H1 (cell line): Measurements from ENCODE around the gene RNF111. TPM values are rescaled to one million over a fixed set of nuclear protein-coding genes. Genes with fewer than 3 reads are reported as not detected.

Experiments used
- CTCF ChIA-PET: fragments of 300-600 bp; sonication (Branson Sonifier 250); formaldehyde crosslinking; loops from one replicate; lab custom pipeline; 2021; ENCODE audit not compliant: partially characterized antibody; lab: Charles Lee
- POLR2A ChIA-PET: fragments of 300-600 bp; sonication (Branson Sonifier 250); formaldehyde crosslinking; loops from one replicate; lab custom pipeline; 2021; ENCODE audit warnings: inconsistent platforms; ENCODE audit not compliant: partially characterized antibody; lab: Charles Lee
- DNase-seq, 2 experiments: peaks; one replicate each; pipeline versions ENCODE4 v3.0.0 to v3.0.0-alpha.2; 2010 to 2022; ENCODE audit warnings: low spot score in 2 of 2, low read depth in 1 of 2, mixed read lengths in 1 of 2
- FAIRE-seq: peaks from 2 replicates; lab custom pipeline; 2011; peaks lifted over from hg19 to GRCh38; lab: Jason Lieb, UNC
- H2AFZ ChIP-seq: 2 replicates; pipeline ENCODE4 v1.8.1; 2012; ENCODE audit warnings: low read length, inconsistent platforms
- H2AK5ac ChIP-seq: 2 replicates; pipeline ENCODE4 v1.6.1; 2013; ENCODE audit warnings: low read depth, low read length
- H2BK120ac ChIP-seq: replicated peaks from 2 replicates; pipeline ENCODE3; 2013; ENCODE audit warnings: low read depth, low read length, inconsistent platforms
- H2BK12ac ChIP-seq: 2 replicates; pipeline ENCODE4 v1.6.1; 2013; ENCODE audit warnings: low read depth, low read length
- H2BK15ac ChIP-seq: 2 replicates; pipeline ENCODE4 v1.6.1; 2013; ENCODE audit warnings: low read length
- H2BK20ac ChIP-seq: 2 replicates; pipeline ENCODE4 v1.6.1; 2013; ENCODE audit warnings: low read length
- H2BK5ac ChIP-seq: 2 replicates; pipeline ENCODE4 v1.6.1; 2013; ENCODE audit warnings: low read depth, low read length
- H3K14ac ChIP-seq: 2 replicates; pipeline ENCODE4 v1.6.1; 2013; ENCODE audit warnings: inconsistent platforms; ENCODE audit not compliant: insufficient read length
- H3K18ac ChIP-seq: 2 replicates; pipeline ENCODE4 v1.6.1; 2013; ENCODE audit warnings: low read length; ENCODE audit errors: extremely low read depth
- H3K23ac ChIP-seq: 2 replicates; pipeline ENCODE4 v1.6.1; 2013; ENCODE audit warnings: inconsistent platforms; ENCODE audit not compliant: insufficient read length
- H3K23me2 ChIP-seq: 2 replicates; pipeline ENCODE4 v1.6.1; 2013; ENCODE audit warnings: low read depth, low read length
- H3K27ac ChIP-seq: 2 replicates; pipeline ENCODE4 v1.6.1; 2011; ENCODE audit warnings: low read depth, low read length, inconsistent platforms
- H3K27me3 ChIP-seq, 4 experiments: replicated peaks in 1 of 4; 1 replicate in 1 of 4; 2 replicates in 3 of 4; pipeline versions ENCODE4 v1.6.1 to v1.8.1; 2011 to 2013; ENCODE audit warnings: low read length in 3 of 4, mild to moderate bottlenecking in 3 of 4, inconsistent platforms in 2 of 4, mixed read lengths in 2 of 4, moderate library complexity in 1 of 4; ENCODE audit not compliant: control insufficient read depth in 3 of 4, insufficient read depth in 3 of 4; ENCODE audit errors: extremely low read depth in 1 of 4
- H3K36me3 ChIP-seq, 4 experiments: 2 replicates each; pipeline versions ENCODE4 v1.6.1 to v1.8.1; 2011 to 2013; ENCODE audit warnings: mild to moderate bottlenecking in 4 of 4, low read length in 3 of 4, moderate library complexity in 2 of 4, control low read depth in 1 of 4, inconsistent platforms in 1 of 4; ENCODE audit not compliant: insufficient read depth in 4 of 4, control insufficient read depth in 2 of 4
- H3K4ac ChIP-seq: replicated peaks from 2 replicates; pipeline ENCODE3; 2013; ENCODE audit warnings: low read length, low read depth, mixed read lengths, inconsistent platforms; ENCODE audit not compliant: insufficient read length
- H3K4me1 ChIP-seq, 4 experiments: replicated peaks in 1 of 4; 1 replicate in 1 of 4; 2 replicates in 3 of 4; pipeline versions ENCODE4 v1.6.1 to v1.8.1; 2011 to 2013; ENCODE audit warnings: low read length in 3 of 4, inconsistent platforms in 2 of 4, mixed read lengths in 1 of 4; ENCODE audit not compliant: insufficient read depth in 4 of 4, control insufficient read depth in 3 of 4
- H3K4me2 ChIP-seq, 2 experiments: 2 replicates each; pipeline versions ENCODE4 v1.6.1 to v1.8.1; 2011 to 2013; ENCODE audit warnings: low read depth in 2 of 2, low read length in 2 of 2, control low read depth in 1 of 2, inconsistent platforms in 1 of 2, mild to moderate bottlenecking in 1 of 2; ENCODE audit not compliant: insufficient read depth in 1 of 2
- H3K4me3 ChIP-seq, 4 experiments: fragments of 200-600, 300-600 bp in 1 of 4; sonication (generic), shearing (Covaris generic), sonication (Bioruptor Twin) in 1 of 4; 2 replicates each; pipeline versions ENCODE4 v1.5.1 to v1.8.1; 2011 to 2016; ENCODE audit warnings: low read length in 4 of 4, low read depth in 3 of 4, control low read depth in 2 of 4, inconsistent platforms in 2 of 4, mild to moderate bottlenecking in 2 of 4, mixed read lengths in 1 of 4, moderate library complexity in 1 of 4; ENCODE audit not compliant: insufficient read depth in 2 of 4; ENCODE audit errors: extremely low read depth in 1 of 4
- H3K56ac ChIP-seq: replicated peaks from 2 replicates; pipeline ENCODE3; 2013; ENCODE audit warnings: low read depth, mild to moderate bottlenecking, mixed read lengths, low read length, inconsistent platforms; ENCODE audit not compliant: insufficient read length
- H3K79me1 ChIP-seq: 2 replicates; pipeline ENCODE4 v1.6.1; 2013; ENCODE audit warnings: low read depth, low read length, control low read depth
- H3K79me2 ChIP-seq, 2 experiments: 2 replicates each; pipeline versions ENCODE4 v1.6.1 to v1.8.1; 2012 to 2013; ENCODE audit warnings: low read length in 2 of 2, mild to moderate bottlenecking in 2 of 2, inconsistent platforms in 1 of 2; ENCODE audit not compliant: insufficient read depth in 2 of 2, control insufficient read depth in 1 of 2
- H3K9ac ChIP-seq, 4 experiments: replicated peaks in 1 of 4; 1 replicate in 1 of 4; 2 replicates in 3 of 4; pipeline versions ENCODE4 v1.6.1 to v1.8.1; 2011 to 2013; ENCODE audit warnings: low read depth in 3 of 4, low read length in 3 of 4, control low read depth in 2 of 4, mild to moderate bottlenecking in 2 of 4, moderate library complexity in 2 of 4, inconsistent platforms in 1 of 4; ENCODE audit errors: extremely low read depth in 1 of 4
- H3K9me3 ChIP-seq, 2 experiments: 2 replicates each; pipeline versions ENCODE4 v1.6.1 to v1.8.1; 2012 to 2013; ENCODE audit warnings: mild to moderate bottlenecking in 2 of 2, moderate library complexity in 2 of 2, control low read depth in 1 of 2, inconsistent platforms in 1 of 2, low read depth in 1 of 2, low read length in 1 of 2, mixed read lengths in 1 of 2; ENCODE audit not compliant: insufficient read depth in 2 of 2
- H4K20me1 ChIP-seq, 2 experiments: replicated peaks in 1 of 2; 2 replicates each; pipeline versions ENCODE3 to v1.8.1; 2011 to 2013; ENCODE audit warnings: inconsistent platforms in 2 of 2, low read length in 2 of 2, mild to moderate bottlenecking in 1 of 2; ENCODE audit not compliant: insufficient read depth in 2 of 2, control insufficient read depth in 1 of 2
- H4K5ac ChIP-seq: 2 replicates; pipeline ENCODE4 v1.6.1; 2013; ENCODE audit warnings: low read length, low read depth, mixed read lengths, inconsistent platforms; ENCODE audit not compliant: insufficient read length
- H4K8ac ChIP-seq: 2 replicates; pipeline ENCODE4 v1.8.0; 2013; ENCODE audit warnings: mild to moderate bottlenecking, moderate library complexity, low read length, inconsistent platforms; ENCODE audit not compliant: insufficient read depth; ENCODE audit errors: extremely low read depth
- H4K91ac ChIP-seq: replicated peaks from 2 replicates; pipeline ENCODE3; 2013; ENCODE audit warnings: low read length, mixed read lengths, inconsistent platforms; ENCODE audit not compliant: insufficient read length
- ASH2L ChIP-seq: fragments of 200-600, 300-600 bp; sonication (generic); IDR thresholded peaks from one replicate; pipeline ENCODE4 v1.7.1; 2017; ENCODE audit warnings: low read length
- CBX8 ChIP-seq: fragments of 300-800, 300-1000 bp; sonication (generic); IDR thresholded peaks from 2 replicates; pipeline ENCODE4 v1.7.1; 2016; ENCODE audit warnings: low read depth, low read length, borderline replicate concordance
- CEBPB ChIP-seq: IDR thresholded peaks from 2 replicates; pipeline ENCODE4 v1.6.1; 2012; ENCODE audit warnings: low read depth, low read length
- CHD1 ChIP-seq: IDR thresholded peaks from 2 replicates; pipeline ENCODE4 v1.6.1; 2012; ENCODE audit warnings: low read depth, low read length, improper control_type of control experiment
- EP300 ChIP-seq, 2 experiments: IDR thresholded peaks; 1 replicate in 1 of 2; 2 replicates in 1 of 2; pipeline ENCODE4 v1.6.1; 2011 to 2012; ENCODE audit warnings: low read depth in 2 of 2, low read length in 2 of 2, mild to moderate bottlenecking in 2 of 2, borderline replicate concordance in 1 of 2, inconsistent platforms in 1 of 2, moderate library complexity in 1 of 2
- GABPA ChIP-seq: IDR thresholded peaks from 2 replicates; pipeline ENCODE4 v1.6.1; 2011; ENCODE audit warnings: mild to moderate bottlenecking, low read length, moderate library complexity, borderline replicate concordance; ENCODE audit not compliant: insufficient read depth
- GTF2F1 ChIP-seq: IDR thresholded peaks from 2 replicates; pipeline ENCODE4 v1.6.1; 2012; ENCODE audit warnings: low read depth, low read length, improper control_type of control experiment, borderline replicate concordance
- HDAC2 ChIP-seq, 2 experiments: fragments of 300-600 bp in 1 of 2; sonication (generic) in 1 of 2; IDR thresholded peaks; 2 replicates each; pipeline ENCODE4 v1.6.1; 2011 to 2012; ENCODE audit warnings: low read depth in 2 of 2, low read length in 2 of 2, mild to moderate bottlenecking in 2 of 2, moderate library complexity in 2 of 2, borderline replicate concordance in 1 of 2, inconsistent platforms in 1 of 2
- NRF1 ChIP-seq: IDR thresholded peaks from 2 replicates; pipeline ENCODE4 v1.6.1; 2011; ENCODE audit warnings: mild to moderate bottlenecking, low read depth, low read length, improper control_type of control experiment
- POU5F1 ChIP-seq: IDR thresholded peaks from 2 replicates; pipeline ENCODE4 v1.6.1; 2011; ENCODE audit warnings: low read depth, mild to moderate bottlenecking, low read length, moderate library complexity
- RBBP5 ChIP-seq: IDR thresholded peaks from 2 replicates; pipeline ENCODE4 v1.7.1; 2012; ENCODE audit warnings: low read depth, mild to moderate bottlenecking, inconsistent platforms, low read length, moderate library complexity, borderline replicate concordance
- RFX5 ChIP-seq: IDR thresholded peaks from 2 replicates; pipeline ENCODE4 v1.6.1; 2011; ENCODE audit warnings: low read depth, low read length, improper control_type of control experiment, borderline replicate concordance
- SRF ChIP-seq: IDR thresholded peaks from 2 replicates; pipeline ENCODE4 v1.6.1; 2011; ENCODE audit warnings: mild to moderate bottlenecking, low read depth, low read length, moderate library complexity
- TAF1 ChIP-seq: IDR thresholded peaks from 2 replicates; pipeline ENCODE4 v1.6.1; 2011; ENCODE audit warnings: mild to moderate bottlenecking, low read depth, low read length
- WGBS, 2 experiments: shearing (Covaris generic) in 1 of 2; methylation state at CpG; one replicate each; pipeline versions ENCODE4 v1.1.6 to v1.1.7; 2013 to 2015; ENCODE audit warnings: low lambda C conversion rate in 2 of 2, mixed read lengths in 2 of 2, inconsistent platforms in 1 of 2, low coverage in 1 of 2, missing lambda C conversion rate in 1 of 2; ENCODE audit not compliant: insufficient replicate concordance in 2 of 2, insufficient coverage in 1 of 2, insufficient read length in 1 of 2; ENCODE audit errors: extremely low coverage in 1 of 2, missing lambda C conversion rate in 1 of 2; 5-methylcytosine and 5-hydroxymethylcytosine counted together
- polyA plus RNA-seq, 7 experiments: library from polyadenylated mRNA; depleted of rRNA in 3 of 7; stranded (reverse) in 5 of 7; unstranded in 2 of 7; fragments of >200 nt in 5 of 7; fragments of 200-250 nt in 2 of 7; gene quantifications; 1 replicate in 5 of 7; 2 replicates in 1 of 7; 4 replicates in 1 of 7; pipeline versions ENCODE4 v1.2.1 to v1.2.3, GENCODE V29; 2011 to 2013; ENCODE audit warnings: missing spikeins in 2 of 7, mixed read lengths in 2 of 7
- total RNA-seq: library from RNA; stranded (reverse); fragmentation: NEBNext Ultra II Directional; extraction: Animal tissue kit (Norgen Biotek cat#: 25700); gene quantifications from 2 replicates; pipeline ENCODE4 v1.2.1, GENCODE V29; 2021

Gene RNF111
- total and polyA plus RNA-seq, 2 of the 8 experiments (the other 6 are each of a cell fraction or from before 2014, with no cell fraction given), result 18.5 to 26.6 TPM

GRCh38 chr15:59059076-59059597 lies 71.7 kb downstream of the RNF111 start:
- Histone ChIP-seq H3K23ac (no peak overlapping the region), H2BK20ac (no peak overlapping the region), H3K79me2 (no peaks in the 10 kb centered on the region), H3K4me2 (no peak overlapping the region), H3K23me2 (no peaks in the 10 kb centered on the region), H3K56ac (no peak overlapping the region), H2BK15ac (no peak overlapping the region), H3K4me3 (no peak overlapping the region), H3K4me1 (0 out of 7 replicates have a peak, but pooled peaks cover 0 to 2% (median 0%) of the 10 kb centered on the region in 4 experiments), H3K9ac (no peak overlapping the region), H4K91ac (no peak overlapping the region), H3K4ac (no peak overlapping the region), H4K8ac (no peak overlapping the region), H2AFZ (no peak overlapping the region), H4K20me1 (no peaks in the 10 kb centered on the region), H2BK12ac (no peak overlapping the region), H3K9me3 (no peaks in the 10 kb centered on the region), H2BK120ac (no peak overlapping the region), H3K27ac (no peak overlapping the region), H3K36me3 (peaks cover 0 to 46% (median 20%) of the 10 kb centered on the region in 4 experiments; a peak in 6 of 8 replicates), H3K18ac (no peak overlapping the region), H3K79me1 (no peaks in the 10 kb centered on the region), H3K27me3 (no peaks in the 10 kb centered on the region), H3K14ac (no peak overlapping the region), H2BK5ac (no peak overlapping the region), H2AK5ac (no peak overlapping the region), H4K5ac (no peak overlapping the region)
- FAIRE-seq (no peak), DNase-seq (no peak)
- POLR2A ChIA-PET, result no interaction called here
- 87% methylated on average over 2 of the region's 2 CpGs; no CpG with 5 or more reads in 1 of the 2 experiments for WGBS, 2 experiments
- CTCF ChIA-PET, result no interaction called here
- TF ChIP-seq CEBPB (no peak), SRF (no peak), TAF1 (no peak), POU5F1 (no peak), EP300 (IDR thresholded peaks at IDR 0.05; ENCODE audit: borderline replicate concordance in 1 of 2, low read depth in 2 of 2, low read length in 2 of 2) (no peak), RFX5 (no peak), GTF2F1 (no peak), GABPA (no peak), RBBP5 (no peak), HDAC2 (IDR thresholded peaks at IDR 0.05; ENCODE audit: borderline replicate concordance in 1 of 2, low read depth in 2 of 2, low read length in 2 of 2) (no peak), CBX8 (no peak), NRF1 (no peak), CHD1 (no peak), ASH2L (no peak)
